Type B pancreatic cell (in vitro differentiated cells): Measurements from ENCODE around the gene DOCK2. TPM values are rescaled to one million over a fixed set of nuclear protein-coding genes. Genes with fewer than 3 reads are reported as not detected.
A peak's percentile ranks its signal among the peaks of the same experiment; 100 is the strongest.
"Not testable (repeated sequence)": the region's sequence is repeated elsewhere in the genome, so short reads cannot be mapped to it uniquely, and the experiment has no call there.

Experiments
- DNase-seq: peaks from one replicate; pipeline ENCODE4 v3.0.0; 2021; ENCODE audit warnings: mixed read lengths; ENCODE audit not compliant: unreplicated experiment; ENCODE audit errors: extremely low spot score
- H3K27ac Mint-ChIP-seq: 2 replicates; pipeline ENCODE4 v1.8.0; 2021; ENCODE audit warnings: mild to moderate bottlenecking, mixed read lengths
- H3K27me3 Mint-ChIP-seq: 2 replicates; pipeline ENCODE4 v1.8.0; 2021; ENCODE audit warnings: mixed read lengths
- H3K36me3 Mint-ChIP-seq: 2 replicates; pipeline ENCODE4 v1.8.0; 2021; ENCODE audit warnings: mixed read lengths
- H3K4me1 Mint-ChIP-seq: one replicate; pipeline ENCODE4 v1.8.0; 2021; ENCODE audit warnings: mixed read lengths; ENCODE audit not compliant: unreplicated experiment
- H3K4me3 Mint-ChIP-seq: 2 replicates; pipeline ENCODE4 v1.8.0; 2021; ENCODE audit warnings: mild to moderate bottlenecking, mixed read lengths
- H3K9me3 Mint-ChIP-seq: 2 replicates; pipeline ENCODE4 v1.8.0; 2021; ENCODE audit warnings: mixed read lengths
- total RNA-seq: library from RNA; stranded (reverse); gene quantifications from 2 replicates; pipeline ENCODE4 v1.2.1, GENCODE V29; 2021; ENCODE audit warnings: low replicate concordance
- TF ChIP-seq, protein P1 (sequence below): fragments of 200-600 bp; sonication (generic); conservative IDR thresholded peaks from 2 replicates; pipeline ENCODE4 v1.5.0; 2021; ENCODE audit warnings: antibody characterized with exemption, mild to moderate bottlenecking

The DOCK2 gene
- total RNA-seq, 1 donor from 2014 or later = 0.82 TPM

DNA sequence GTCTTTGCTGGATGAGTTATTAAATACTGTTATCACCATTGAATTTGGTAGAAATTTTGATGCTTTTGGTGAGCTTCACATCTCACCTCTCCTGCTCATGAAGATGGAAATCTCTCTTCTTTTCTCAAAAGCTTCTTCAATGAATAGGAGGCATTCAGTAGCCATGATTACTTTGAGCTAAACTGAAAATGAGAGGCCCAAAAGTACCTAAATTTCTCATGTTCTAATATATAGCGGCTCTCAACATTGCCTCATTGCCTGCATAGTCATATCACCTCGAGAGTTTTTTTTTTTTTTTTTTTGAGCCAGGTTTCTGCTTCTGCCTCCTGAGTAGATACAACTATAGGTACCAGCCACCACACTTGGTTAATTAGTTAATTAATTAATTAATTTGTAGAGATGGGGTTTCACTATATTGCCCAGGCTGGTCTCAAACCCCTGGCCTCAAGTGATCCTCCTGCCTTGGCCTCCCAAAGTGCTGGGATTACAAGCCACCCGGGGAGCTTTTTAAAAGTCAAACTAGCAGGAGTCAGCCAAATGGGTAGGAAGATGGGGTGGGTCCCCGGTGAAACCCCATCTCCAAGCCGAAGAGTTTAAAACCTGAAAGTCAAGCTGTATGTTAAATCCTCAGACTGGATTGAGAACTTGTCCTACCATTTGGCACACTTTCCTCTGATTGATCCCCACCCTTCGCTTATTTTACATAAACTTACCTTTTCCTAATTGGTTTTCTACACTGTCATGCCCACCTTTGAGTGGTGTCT lies 169.0 kb downstream of the DOCK2 start:
- H3K9me3 Mint-ChIP-seq = peaks cover 4% of the 10 kb centered on the region
- peak overlapping the region; percentile 80 for H3K27ac Mint-ChIP-seq
- TF ChIP-seq, protein P1, sequence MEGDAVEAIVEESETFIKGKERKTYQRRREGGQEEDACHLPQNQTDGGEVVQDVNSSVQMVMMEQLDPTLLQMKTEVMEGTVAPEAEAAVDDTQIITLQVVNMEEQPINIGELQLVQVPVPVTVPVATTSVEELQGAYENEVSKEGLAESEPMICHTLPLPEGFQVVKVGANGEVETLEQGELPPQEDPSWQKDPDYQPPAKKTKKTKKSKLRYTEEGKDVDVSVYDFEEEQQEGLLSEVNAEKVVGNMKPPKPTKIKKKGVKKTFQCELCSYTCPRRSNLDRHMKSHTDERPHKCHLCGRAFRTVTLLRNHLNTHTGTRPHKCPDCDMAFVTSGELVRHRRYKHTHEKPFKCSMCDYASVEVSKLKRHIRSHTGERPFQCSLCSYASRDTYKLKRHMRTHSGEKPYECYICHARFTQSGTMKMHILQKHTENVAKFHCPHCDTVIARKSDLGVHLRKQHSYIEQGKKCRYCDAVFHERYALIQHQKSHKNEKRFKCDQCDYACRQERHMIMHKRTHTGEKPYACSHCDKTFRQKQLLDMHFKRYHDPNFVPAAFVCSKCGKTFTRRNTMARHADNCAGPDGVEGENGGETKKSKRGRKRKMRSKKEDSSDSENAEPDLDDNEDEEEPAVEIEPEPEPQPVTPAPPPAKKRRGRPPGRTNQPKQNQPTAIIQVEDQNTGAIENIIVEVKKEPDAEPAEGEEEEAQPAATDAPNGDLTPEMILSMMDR = no peak
- peaks cover 25% of the 10 kb centered on the region for H3K27me3 Mint-ChIP-seq
- no peak for DNase-seq
- H3K36me3 Mint-ChIP-seq = no peaks in the 10 kb centered on the region
- peaks cover 24% of the 10 kb centered on the region for H3K4me1 Mint-ChIP-seq
- no peak overlapping the region for H3K4me3 Mint-ChIP-seq

DNA sequence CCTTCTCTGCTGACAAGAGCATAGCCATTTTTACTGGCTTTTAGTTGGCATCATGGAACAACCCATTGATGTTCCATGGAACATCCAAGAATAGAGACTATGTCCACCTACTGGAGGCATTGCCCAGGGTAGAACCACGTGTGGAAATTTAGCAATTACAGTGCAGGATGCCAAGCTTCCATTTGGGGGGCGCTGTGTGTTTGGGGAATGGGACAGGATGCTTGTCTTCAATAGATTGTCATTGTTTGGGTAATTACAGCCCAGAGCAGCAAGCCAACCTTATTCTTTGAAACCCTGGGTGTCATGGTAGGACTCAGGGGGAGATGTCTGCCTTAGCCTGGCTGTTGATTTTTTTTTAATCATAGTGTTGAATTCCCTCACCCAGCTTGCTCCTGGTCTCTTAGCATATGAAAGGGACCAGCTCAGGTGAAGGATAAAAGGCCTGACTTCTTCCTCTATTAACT lies 171.1 kb downstream of the DOCK2 start:
- TF ChIP-seq, protein P1 = no peak
- DNase-seq = no peak
- peaks cover 19% of the 10 kb centered on the region for H3K4me1 Mint-ChIP-seq
- H3K36me3 Mint-ChIP-seq = no peaks in the 10 kb centered on the region
- H3K9me3 Mint-ChIP-seq = peaks cover 4% of the 10 kb centered on the region
- peaks cover 34% of the 10 kb centered on the region for H3K27me3 Mint-ChIP-seq
- H3K4me3 Mint-ChIP-seq = no peak overlapping the region
- H3K27ac Mint-ChIP-seq = no peak overlapping the region

DNA sequence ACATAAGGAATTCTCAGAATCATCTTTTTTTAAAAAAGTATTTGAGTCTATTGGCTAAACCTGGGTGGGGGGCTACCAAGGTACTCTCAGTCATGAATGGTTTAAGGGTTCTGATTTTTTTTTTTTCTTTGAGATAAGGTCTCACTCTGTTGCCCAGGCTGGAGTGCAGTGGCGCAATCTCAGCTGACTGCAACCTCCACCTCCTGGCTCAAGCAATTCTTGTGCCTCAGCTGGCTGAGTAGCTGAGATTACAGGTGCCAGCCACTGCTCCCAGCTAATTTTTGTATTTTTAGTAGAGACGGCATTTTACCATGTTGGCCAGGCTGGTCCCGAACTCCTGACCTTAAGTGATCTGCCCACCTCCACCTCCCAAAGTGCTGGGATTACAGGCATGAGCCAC lies 171.8 kb downstream of the DOCK2 start:
- peaks cover 13% of the 10 kb centered on the region for H3K4me1 Mint-ChIP-seq
- H3K9me3 Mint-ChIP-seq = not testable (repeated sequence)

DNA sequence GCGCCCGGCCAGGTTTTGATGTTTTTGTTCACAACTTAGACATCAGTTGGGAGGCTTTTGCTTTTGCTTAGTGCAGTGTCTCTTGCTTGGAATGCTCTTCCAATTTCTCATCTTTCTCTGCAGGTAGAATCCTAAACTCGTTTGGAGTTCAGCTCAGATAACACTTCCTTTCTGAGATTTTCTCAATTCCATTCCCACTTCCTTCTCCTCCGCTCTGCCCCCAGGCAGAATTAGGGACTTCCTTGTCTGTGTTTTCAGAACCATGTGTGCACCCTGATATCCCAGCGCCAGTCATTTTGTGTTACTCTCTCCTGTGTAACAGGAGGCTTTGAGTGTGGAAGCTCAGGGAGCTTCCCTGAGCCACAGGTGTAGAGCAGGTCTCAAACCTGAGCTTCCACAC lies 172.2 kb downstream of the DOCK2 start:
- Mint-ChIP-seq H3K4me1 (peaks cover 11% of the 10 kb centered on the region), H3K4me3 (no peak overlapping the region), H3K27ac (no peak overlapping the region), H3K9me3 (no peaks in the 10 kb centered on the region), H3K27me3 (peaks cover 30% of the 10 kb centered on the region), H3K36me3 (no peaks in the 10 kb centered on the region)
- TF ChIP-seq, protein P1 = no peak
- no peak for DNase-seq

More for the DNA sequence above, 171.8 kb downstream of the DOCK2 start:
- H3K36me3 Mint-ChIP-seq, DNase-seq, H3K27ac Mint-ChIP-seq, H3K4me3 Mint-ChIP-seq: not testable (repeated sequence)
- peaks cover 30% of the 10 kb centered on the region for H3K27me3 Mint-ChIP-seq

DNA sequence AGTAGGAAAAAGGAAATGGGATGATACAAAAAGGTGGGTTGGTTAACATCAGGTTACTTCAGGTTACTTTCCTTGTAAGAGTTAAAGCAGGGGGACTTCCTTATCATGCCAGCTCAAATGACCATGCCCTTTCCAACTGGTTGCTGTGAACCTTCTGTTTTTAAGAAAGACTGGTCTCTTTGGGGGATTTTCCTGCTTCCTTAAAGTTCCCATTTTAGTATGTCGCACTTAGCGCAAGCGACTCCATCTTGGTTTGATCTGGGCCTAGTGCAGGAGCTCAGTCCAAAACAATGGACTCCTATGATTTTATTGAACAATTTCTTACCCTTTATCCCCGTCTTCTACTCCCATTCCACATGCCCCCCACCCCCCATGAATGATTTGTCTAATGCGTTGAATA lies 173.4 kb downstream of the DOCK2 start:
- Mint-ChIP-seq H3K27ac (no peak overlapping the region), H3K9me3 (no peaks in the 10 kb centered on the region), H3K4me1 (peaks cover 5% of the 10 kb centered on the region), H3K36me3 (no peaks in the 10 kb centered on the region), H3K27me3 (peaks cover 30% of the 10 kb centered on the region), H3K4me3 (no peak overlapping the region)
- DNase-seq = no peak
- TF ChIP-seq, protein P1 = no peak

DNA sequence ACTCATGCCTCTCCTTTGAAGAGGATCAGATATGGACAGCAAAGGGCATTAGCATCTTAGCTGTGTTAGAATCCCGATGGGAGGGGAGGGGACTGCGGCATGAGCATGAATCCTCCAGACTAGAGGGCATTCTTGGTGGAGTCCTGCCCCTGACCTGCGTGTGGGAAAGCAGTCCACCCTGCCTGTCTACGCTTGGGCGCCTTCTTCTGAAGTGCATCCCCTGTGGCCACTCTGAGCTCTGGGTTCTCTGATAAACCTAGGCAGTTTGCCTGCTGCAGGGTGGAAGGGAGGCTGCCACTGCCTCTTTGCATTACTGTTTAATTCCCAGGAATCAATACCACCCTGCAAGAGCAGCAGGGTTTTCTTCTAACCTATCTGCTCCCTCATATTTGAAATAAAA lies 173.9 kb downstream of the DOCK2 start:
- Mint-ChIP-seq H3K36me3 (no peaks in the 10 kb centered on the region), H3K4me1 (peaks cover 5% of the 10 kb centered on the region), H3K9me3 (no peaks in the 10 kb centered on the region), H3K27ac (no peak overlapping the region), H3K4me3 (no peak overlapping the region), H3K27me3 (peaks cover 30% of the 10 kb centered on the region)
- TF ChIP-seq, protein P1 = no peak
- DNase-seq = no peak
